H1 (cell line): ENCODE results near the gene ZNF200. TPM values are rescaled to one million over a fixed set of nuclear protein-coding genes. Genes with fewer than 3 reads are reported as not detected.

ENCODE experiments used
- ASH2L ChIP-seq: fragments of 200-600, 300-600 bp; sonication (generic); IDR thresholded peaks from one replicate; pipeline ENCODE4 v1.7.1; 2017; ENCODE audit warnings: low read length
- CBX5 ChIP-seq: fragments of 300-800, 300-1000 bp; sonication (generic); IDR thresholded peaks from 2 replicates; pipeline ENCODE4 v1.7.1; 2016; ENCODE audit warnings: antibody characterized with exemption, low read length, low read depth
- CTCF ChIP-seq, 3 experiments: IDR thresholded peaks; 1 replicate in 2 of 3; 2 replicates in 1 of 3; pipeline versions ENCODE4 v1.5.1 to v1.6.1; 2011; ENCODE audit warnings: low read length in 3 of 3, mild to moderate bottlenecking in 3 of 3, inconsistent platforms in 2 of 3, low read depth in 1 of 3, moderate library complexity in 1 of 3; ENCODE audit not compliant: insufficient read depth in 1 of 3; ENCODE audit errors: control extremely low read depth in 1 of 3
- E2F6 ChIP-seq: IDR thresholded peaks from 2 replicates; pipeline ENCODE4 v1.6.1; 2012; ENCODE audit warnings: inconsistent platforms
- JUN ChIP-seq: IDR thresholded peaks from 2 replicates; pipeline ENCODE4 v1.6.1; 2011; ENCODE audit warnings: low read depth, mild to moderate bottlenecking, improper control_type of control experiment, low read length
- JUND ChIP-seq: IDR thresholded peaks from 2 replicates; pipeline ENCODE4 v1.6.1; 2011; ENCODE audit warnings: mild to moderate bottlenecking, improper control_type of control experiment, low read length
- KDM4A ChIP-seq: IDR thresholded peaks from one replicate; pipeline ENCODE4 v1.7.1; 2012; ENCODE audit warnings: low read depth, mild to moderate bottlenecking, moderate library complexity, low read length, inconsistent platforms; ENCODE audit not compliant: severe bottlenecking
- NRF1 ChIP-seq: IDR thresholded peaks from 2 replicates; pipeline ENCODE4 v1.6.1; 2011; ENCODE audit warnings: mild to moderate bottlenecking, low read depth, low read length, improper control_type of control experiment
- PHF8 ChIP-seq: fragments of 200-600 bp; sonication (generic); conservative IDR thresholded peaks from 2 replicates; pipeline ENCODE4 v1.7.1; 2012; ENCODE audit warnings: low read depth, mild to moderate bottlenecking, inconsistent platforms, low read length, moderate library complexity
- RAD21 ChIP-seq, 2 experiments: IDR thresholded peaks in 1 of 2; conservative IDR thresholded peaks in 1 of 2; 2 replicates each; pipeline ENCODE4 v1.6.1; 2011; ENCODE audit warnings: low read depth in 2 of 2, low read length in 2 of 2, improper control_type of control experiment in 1 of 2, inconsistent platforms in 1 of 2, mild to moderate bottlenecking in 1 of 2, moderate library complexity in 1 of 2
- RXRA ChIP-seq: IDR thresholded peaks from 2 replicates; pipeline ENCODE4 v1.6.1; 2011; ENCODE audit warnings: low read depth, mild to moderate bottlenecking, low read length, moderate library complexity; ENCODE audit not compliant: insufficient read depth
- SIN3A ChIP-seq, 2 experiments: IDR thresholded peaks in 1 of 2; conservative IDR thresholded peaks in 1 of 2; 2 replicates each; pipeline ENCODE4 v1.6.1; 2011 to 2012; ENCODE audit warnings: low read length in 2 of 2, improper control_type of control experiment in 1 of 2, low read depth in 1 of 2, mild to moderate bottlenecking in 1 of 2
- SIRT6 ChIP-seq: IDR thresholded peaks from one replicate; pipeline ENCODE4 v1.7.1; 2012; ENCODE audit warnings: low read length, inconsistent platforms
- SP4 ChIP-seq: IDR thresholded peaks from 2 replicates; pipeline ENCODE4 v1.6.1; 2012; ENCODE audit warnings: low read length, inconsistent platforms
- YY1 ChIP-seq: IDR thresholded peaks from 2 replicates; pipeline ENCODE4 v1.6.1; 2011; ENCODE audit warnings: low read depth, mild to moderate bottlenecking, low read length
- polyA plus RNA-seq, 7 experiments: library from polyadenylated mRNA; depleted of rRNA in 3 of 7; stranded (reverse) in 5 of 7; unstranded in 2 of 7; fragments of >200 nt in 5 of 7; fragments of 200-250 nt in 2 of 7; gene quantifications; 1 replicate in 5 of 7; 2 replicates in 1 of 7; 4 replicates in 1 of 7; pipeline versions ENCODE4 v1.2.1 to v1.2.3, GENCODE V29; 2011 to 2013; ENCODE audit warnings: missing spikeins in 2 of 7, mixed read lengths in 2 of 7
- total RNA-seq: library from RNA; stranded (reverse); fragmentation: NEBNext Ultra II Directional; extraction: Animal tissue kit (Norgen Biotek cat#: 25700); gene quantifications from 2 replicates; pipeline ENCODE4 v1.2.1, GENCODE V29; 2021

The ZNF200 gene
- total and polyA plus RNA-seq, 2 of the 8 experiments (the other 6 are each of a cell fraction or from before 2014, with no cell fraction given) = 2.7 to 9.9 TPM

- TF ChIP-seq CTCF (IDR thresholded peaks at IDR 0.05; ENCODE audit: control extremely low read depth in 1 of 3, insufficient read depth in 1 of 3, low read depth in 1 of 3, low read length in 3 of 3) (peak; percentile 13 to 41 (median 38); a peak in 3 of 4 replicates), RXRA (no peak), KDM4A (peak; percentile 91), PHF8 (no peak), SIN3A (conservative IDR thresholded peaks at IDR 0.05 in 1 of 2, IDR thresholded peaks at IDR 0.05 in 1 of 2; ENCODE audit: low read depth in 1 of 2, low read length in 2 of 2) (peak in 1 of 2 experiments; percentile 42; a peak in 1 of 4 replicates), SIRT6 (no peak), NRF1 (peak; percentile 32; the same call in 1 of the 2 replicates), SP4 (0 out of 2 replicates have a peak, but pooled peaks have one; percentile 51), CBX5 (no peak), JUN (no peak), ASH2L (peak; percentile 89), E2F6 (no peak; the same call in 1 of the 2 replicates), RAD21 (IDR thresholded peaks at IDR 0.05 in 1 of 2, conservative IDR thresholded peaks at IDR 0.05 in 1 of 2; ENCODE audit: low read depth in 2 of 2, low read length in 2 of 2) (peak in 1 of 2 experiments; percentile 12; a peak in 1 of 4 replicates), JUND (no peak), YY1 (no peak)
Observed at GRCh38 chr16:3182608-3183444, 52.1 kb downstream of the ZNF200 start (continued).
